Activated naive CD4-positive, alpha-beta T cell treated with anti-CD3 and anti-CD28 coated beads, Interleukin-2, amount 10 ng/mL, durations not matched to agents 7 days and 5 days (primary cell): ENCODE data around the gene MSANTD1.

ENCODE experiments used
- CTCF ChIA-PET: fragments of 350-600 bp; sonication (Branson Sonifier 250); formaldehyde crosslinking; loops from one replicate; lab custom pipeline; 2021; ENCODE audit warnings: antibody characterized with exemption; lab: Charles Lee
- DNase-seq: peaks from one replicate; pipeline ENCODE4 v3.0.0-alpha.2; 2020
- H3K27ac Mint-ChIP-seq: one replicate; pipeline ENCODE4 v1.8.0; 2021; ENCODE audit warnings: mild to moderate bottlenecking, moderate library complexity, mixed read lengths
- H3K27me3 Mint-ChIP-seq: one replicate; pipeline ENCODE4 v1.8.0; 2021; ENCODE audit warnings: mild to moderate bottlenecking, mixed read lengths
- H3K36me3 Mint-ChIP-seq: one replicate; pipeline ENCODE4 v1.8.0; 2021; ENCODE audit warnings: mixed read lengths
- H3K4me1 Mint-ChIP-seq: one replicate; pipeline ENCODE4 v1.8.0; 2021; ENCODE audit warnings: mixed read lengths
- H3K4me3 Mint-ChIP-seq: one replicate; pipeline ENCODE4 v1.8.0; 2021; ENCODE audit warnings: mild to moderate bottlenecking, moderate library complexity, mixed read lengths
- H3K9me3 Mint-ChIP-seq: one replicate; pipeline ENCODE4 v1.8.0; 2021; ENCODE audit warnings: mixed read lengths

Gene MSANTD1

DNA sequence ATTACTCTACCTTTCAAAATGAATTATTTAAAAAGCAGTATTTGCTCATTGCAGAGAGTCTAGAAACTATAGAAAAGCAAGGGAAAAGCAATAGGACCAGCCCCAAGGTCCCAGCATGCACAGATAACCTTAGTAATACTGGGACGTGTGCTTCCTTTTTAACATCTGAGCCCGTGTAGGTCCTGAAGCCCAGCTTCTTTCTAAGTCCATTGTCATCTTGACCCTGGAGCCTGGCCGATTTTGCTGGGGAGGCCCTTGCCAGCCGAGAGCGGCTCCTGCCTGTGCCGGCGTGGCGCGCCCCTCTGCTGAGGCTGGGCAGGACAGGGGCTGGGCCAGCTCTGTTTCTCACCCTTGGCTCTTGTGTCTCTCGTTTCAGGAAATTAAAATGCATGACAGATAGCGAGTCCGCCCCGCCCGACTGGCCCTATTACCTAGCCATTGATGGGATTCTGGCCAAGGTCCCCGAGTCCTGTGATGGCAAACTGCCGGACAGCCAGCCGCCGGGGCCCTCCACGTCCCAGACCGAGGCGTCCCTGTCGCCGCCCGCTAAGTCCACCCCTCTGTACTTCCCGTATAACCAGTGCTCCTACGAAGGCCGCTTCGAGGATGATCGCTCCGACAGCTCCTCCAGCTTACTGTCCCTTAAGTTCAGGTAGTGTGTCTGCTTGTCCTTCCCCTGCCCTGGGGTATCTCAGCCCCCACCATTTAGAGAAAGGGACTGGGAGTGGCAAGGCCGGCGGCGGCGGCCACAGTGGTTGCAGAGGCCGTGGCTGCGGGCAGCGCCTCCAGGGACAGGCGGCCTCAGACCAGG, 4.1 kb downstream of the MSANTD1 start:
- Mint-ChIP-seq H3K4me1 (no peaks in the 10 kb centered on the region), H3K9me3 (no peaks in the 10 kb centered on the region), H3K36me3 (no peaks in the 10 kb centered on the region), H3K27ac (no peak overlapping the region), H3K4me3 (no peak overlapping the region), H3K27me3 (no peaks in the 10 kb centered on the region)
- CTCF ChIA-PET = interaction anchor here (0.6 kb wide), 1 partner anchor 34 kb away, joined by 3 read pairs; no protein-coding TSS in a partner anchor
- peak; percentile 5 for DNase-seq

DNA sequence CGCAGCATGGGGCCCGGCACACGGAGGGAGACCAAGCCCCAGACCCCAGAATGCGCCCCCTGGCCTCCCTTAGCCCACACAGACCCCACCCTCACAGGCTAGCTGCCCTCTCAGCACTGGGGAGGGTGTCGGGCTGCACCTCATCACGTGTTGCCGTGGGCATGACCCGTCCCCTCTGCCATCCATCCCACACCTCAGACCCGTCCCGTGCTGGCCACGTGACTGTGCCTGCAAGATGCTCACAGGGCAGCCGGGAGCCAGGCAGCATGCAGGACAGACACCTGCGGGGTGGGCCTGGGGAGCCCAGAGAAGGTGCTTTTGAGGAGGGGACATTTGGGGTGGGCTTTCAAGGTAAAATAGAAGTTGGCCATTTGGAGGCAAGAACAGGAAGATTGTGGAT, 4.8 kb downstream of the MSANTD1 start:
- DNase-seq = peak; percentile 8
- H3K27ac Mint-ChIP-seq = no peak overlapping the region

GRCh38 chr4:3254302-3255131, 5.6 kb downstream of the MSANTD1 start:
- H3K9me3 Mint-ChIP-seq = no peaks in the 10 kb centered on the region
- peak; percentile 5 for DNase-seq
- no peak overlapping the region for H3K27ac Mint-ChIP-seq
- no peak overlapping the region for H3K4me3 Mint-ChIP-seq
- no peaks in the 10 kb centered on the region for H3K27me3 Mint-ChIP-seq
- no peaks in the 10 kb centered on the region for H3K4me1 Mint-ChIP-seq
- no peaks in the 10 kb centered on the region for H3K36me3 Mint-ChIP-seq
- CTCF ChIA-PET = no interaction called here

More for the DNA sequence above, 4.8 kb downstream of the MSANTD1 start:
- H3K4me1 Mint-ChIP-seq = no peaks in the 10 kb centered on the region
- H3K27me3 Mint-ChIP-seq = no peaks in the 10 kb centered on the region
- H3K9me3 Mint-ChIP-seq = no peaks in the 10 kb centered on the region
- H3K36me3 Mint-ChIP-seq = no peaks in the 10 kb centered on the region
- H3K4me3 Mint-ChIP-seq = no peak overlapping the region
- CTCF ChIA-PET = no interaction called here

GRCh38 chr4:3255611-3256186, 6.7 kb downstream of the MSANTD1 start:
- Mint-ChIP-seq H3K27me3 (no peaks in the 10 kb centered on the region), H3K4me1 (no peaks in the 10 kb centered on the region), H3K36me3 (no peaks in the 10 kb centered on the region), H3K4me3 (no peak overlapping the region), H3K9me3 (no peaks in the 10 kb centered on the region), H3K27ac (no peak overlapping the region)
- CTCF ChIA-PET = no interaction called here
- peak; percentile 10 for DNase-seq

- H3K27ac Mint-ChIP-seq = peak overlapping the region; percentile 46
- no peaks in the 10 kb centered on the region for H3K27me3 Mint-ChIP-seq
- H3K4me1 Mint-ChIP-seq = no peaks in the 10 kb centered on the region
- no peaks in the 10 kb centered on the region for H3K36me3 Mint-ChIP-seq
- peak; percentile 8 for DNase-seq
- no peak overlapping the region for H3K4me3 Mint-ChIP-seq
- CTCF ChIA-PET = no interaction called here
- H3K9me3 Mint-ChIP-seq = no peaks in the 10 kb centered on the region
Measured at GRCh38 chr4:3256230-3257102, 7.5 kb downstream of the MSANTD1 start.

GRCh38 chr4:3257103-3257555, 8.2 kb downstream of the MSANTD1 start:
- H3K4me3 Mint-ChIP-seq = no peak overlapping the region
- H3K9me3 Mint-ChIP-seq = no peaks in the 10 kb centered on the region
- no peaks in the 10 kb centered on the region for H3K36me3 Mint-ChIP-seq
- H3K27ac Mint-ChIP-seq = no peak overlapping the region
- DNase-seq = peak; percentile 13
- H3K27me3 Mint-ChIP-seq = no peaks in the 10 kb centered on the region
- no peaks in the 10 kb centered on the region for H3K4me1 Mint-ChIP-seq
- CTCF ChIA-PET = no interaction called here

DNA sequence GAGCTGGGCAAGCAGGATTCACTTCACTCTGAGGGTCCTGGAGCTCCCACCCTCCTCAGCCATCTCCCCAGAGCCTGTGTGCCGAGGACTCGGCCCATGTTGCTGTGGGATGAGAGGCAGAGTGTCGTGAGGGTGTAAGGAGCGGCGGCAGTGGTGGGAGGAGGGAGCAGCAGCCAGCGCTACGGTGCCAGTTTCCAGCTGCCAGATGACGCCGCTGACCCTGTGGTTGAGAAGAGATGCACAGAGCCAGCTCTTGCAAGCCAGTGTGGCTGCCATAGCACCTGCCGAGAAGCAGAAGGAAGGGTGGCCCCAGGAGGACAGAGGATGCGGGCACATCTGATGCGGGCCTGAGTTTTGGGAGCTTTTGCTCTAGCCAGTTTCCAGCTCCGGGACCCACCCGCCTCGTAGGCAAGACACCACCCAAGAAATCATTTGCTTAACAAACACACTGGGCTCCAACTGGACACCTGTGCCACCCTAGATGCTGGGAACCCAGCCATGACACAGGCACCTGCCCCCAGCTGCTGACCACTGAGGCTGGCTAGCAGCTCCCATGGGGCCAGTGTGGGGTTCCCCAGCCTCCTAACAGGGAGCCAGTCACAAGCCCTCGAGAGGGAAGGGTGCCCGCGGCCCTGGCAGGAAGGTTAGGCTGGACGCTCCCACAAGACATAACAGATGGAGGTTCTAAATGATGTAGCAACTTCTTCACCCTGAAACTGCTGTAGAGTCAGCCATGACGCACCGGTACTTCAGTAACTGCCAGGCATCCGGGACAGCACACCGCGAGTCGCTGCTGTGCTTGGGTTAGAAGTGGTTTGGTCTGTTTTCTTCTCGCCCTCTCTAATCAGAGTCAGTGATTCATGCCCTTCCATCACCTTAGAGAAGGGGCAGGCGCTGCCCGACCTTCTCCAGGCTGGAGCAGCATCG, 8.9 kb downstream of the MSANTD1 start:
- Mint-ChIP-seq H3K4me1 (no peaks in the 10 kb centered on the region), H3K36me3 (no peaks in the 10 kb centered on the region), H3K27me3 (no peaks in the 10 kb centered on the region), H3K4me3 (no peak overlapping the region), H3K27ac (no peak overlapping the region), H3K9me3 (no peaks in the 10 kb centered on the region)
- CTCF ChIA-PET = no interaction called here
- DNase-seq = peak; percentile 12

- DNase-seq = no peak
- CTCF ChIA-PET = no interaction called here
- no peaks in the 10 kb centered on the region for H3K4me1 Mint-ChIP-seq
- no peaks in the 10 kb centered on the region for H3K27me3 Mint-ChIP-seq
- no peaks in the 10 kb centered on the region for H3K9me3 Mint-ChIP-seq
- H3K4me3 Mint-ChIP-seq = no peak overlapping the region
- H3K27ac Mint-ChIP-seq = no peak overlapping the region
- no peaks in the 10 kb centered on the region for H3K36me3 Mint-ChIP-seq
Measured at GRCh38 chr4:3261411-3262207, 12.7 kb downstream of the MSANTD1 start.

DNA sequence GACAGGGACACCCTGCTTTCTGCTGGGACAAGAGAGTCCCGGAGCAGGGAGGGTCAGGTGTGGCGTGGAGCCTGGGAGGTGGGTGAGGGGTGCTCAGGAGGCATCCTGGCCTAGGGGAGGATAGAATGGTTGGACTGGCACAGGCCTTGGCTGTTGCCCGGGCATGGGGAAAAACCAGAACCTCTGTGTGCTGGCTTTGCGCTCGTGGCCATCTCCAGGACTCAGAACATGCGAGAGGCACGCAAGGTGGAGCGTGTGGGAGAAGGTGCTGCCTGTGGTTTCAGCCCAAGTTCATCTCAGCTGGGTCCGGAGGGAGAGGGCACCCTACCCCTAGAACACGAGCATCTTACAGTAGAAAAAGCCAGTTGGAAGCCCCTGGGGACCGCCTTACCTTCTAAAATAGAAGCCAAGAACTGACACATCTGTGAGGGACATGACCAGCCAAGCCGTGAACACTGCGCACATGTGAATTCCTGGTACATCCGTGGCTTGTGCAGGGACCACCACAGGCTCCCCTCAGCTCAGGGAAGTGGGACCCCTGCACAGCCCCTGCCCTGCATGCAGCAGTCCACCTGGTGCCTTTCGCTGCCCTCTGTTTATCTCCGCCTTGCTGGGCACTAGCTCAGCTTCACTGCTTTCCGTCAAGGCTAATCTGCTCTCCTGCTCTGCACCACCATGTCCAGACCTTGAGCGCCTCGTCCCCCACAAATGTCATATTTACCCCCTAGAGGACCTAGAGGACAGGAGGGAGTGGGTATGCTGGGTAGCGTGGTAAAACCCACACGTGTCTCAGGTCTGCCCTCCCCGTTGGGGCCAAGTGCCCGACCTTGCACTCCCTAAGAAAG, 13.5 kb downstream of the MSANTD1 start:
- no peaks in the 10 kb centered on the region for H3K9me3 Mint-ChIP-seq
- CTCF ChIA-PET = no interaction called here

GRCh38 chr4:3263053-3263875, 14.3 kb downstream of the MSANTD1 start:
- Mint-ChIP-seq H3K4me1 (no peaks in the 10 kb centered on the region), H3K27ac (no peak overlapping the region), H3K9me3 (no peaks in the 10 kb centered on the region), H3K36me3 (no peaks in the 10 kb centered on the region), H3K4me3 (no peak overlapping the region), H3K27me3 (no peaks in the 10 kb centered on the region)
- DNase-seq = peak; percentile 16
- CTCF ChIA-PET = no interaction called here

More for the DNA sequence above, 13.5 kb downstream of the MSANTD1 start:
- Mint-ChIP-seq H3K27me3 (no peaks in the 10 kb centered on the region), H3K27ac (no peak overlapping the region), H3K4me3 (no peak overlapping the region), H3K36me3 (no peaks in the 10 kb centered on the region), H3K4me1 (no peaks in the 10 kb centered on the region)
- peak; percentile 17 for DNase-seq

DNA sequence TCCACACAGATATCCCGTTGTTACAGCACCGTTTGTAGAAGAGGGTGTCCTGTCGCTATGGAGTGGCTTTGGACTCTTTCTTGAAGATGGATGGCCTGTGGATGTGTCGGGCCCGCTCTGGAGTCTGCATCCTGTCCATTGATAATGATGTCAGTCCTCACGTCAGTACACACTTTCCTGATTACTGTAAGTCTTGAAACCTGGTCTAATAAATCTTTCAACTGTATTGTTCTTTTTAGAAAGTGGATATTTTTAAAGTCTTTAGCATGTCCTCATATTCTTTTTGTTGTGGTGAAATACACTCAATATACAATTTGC, 14.9 kb downstream of the MSANTD1 start:
- Mint-ChIP-seq H3K27ac (no peak overlapping the region), H3K36me3 (no peaks in the 10 kb centered on the region), H3K27me3 (peaks cover 3% of the 10 kb centered on the region), H3K4me3 (no peak overlapping the region), H3K9me3 (no peaks in the 10 kb centered on the region), H3K4me1 (no peaks in the 10 kb centered on the region)
- peak; percentile 1 for DNase-seq
- CTCF ChIA-PET = no interaction called here
